GM21447 (cell line): ENCODE data around the gene CBLC.

Source experiments
- ATAC-seq: cut with Tn5 transposase; IDR thresholded peaks from one replicate; pipeline ENCODE4 v1.9.1; 2021; ENCODE audit not compliant: unreplicated experiment

The CBLC gene

DNA sequence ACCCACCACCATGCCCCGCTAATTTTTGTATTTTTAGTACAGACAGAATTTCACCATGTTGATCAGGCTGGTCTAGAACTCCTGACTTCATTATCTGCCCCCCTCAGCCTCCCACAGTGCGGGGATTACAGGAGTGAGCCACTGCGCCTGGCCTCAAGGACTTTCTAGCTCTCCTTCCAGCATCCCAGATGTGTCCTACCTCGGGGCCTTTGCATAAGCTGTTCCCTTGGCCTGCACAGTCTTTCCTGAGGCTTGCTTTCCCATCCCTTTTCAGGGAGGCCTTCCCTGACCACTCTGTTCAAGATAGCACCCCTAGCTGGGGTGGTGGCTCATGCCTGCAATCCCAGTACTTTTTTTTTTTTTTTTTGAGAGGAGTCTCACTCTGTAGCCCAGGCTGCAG lies 16.9 kb downstream of the CBLC start:
- no peak for ATAC-seq

DNA sequence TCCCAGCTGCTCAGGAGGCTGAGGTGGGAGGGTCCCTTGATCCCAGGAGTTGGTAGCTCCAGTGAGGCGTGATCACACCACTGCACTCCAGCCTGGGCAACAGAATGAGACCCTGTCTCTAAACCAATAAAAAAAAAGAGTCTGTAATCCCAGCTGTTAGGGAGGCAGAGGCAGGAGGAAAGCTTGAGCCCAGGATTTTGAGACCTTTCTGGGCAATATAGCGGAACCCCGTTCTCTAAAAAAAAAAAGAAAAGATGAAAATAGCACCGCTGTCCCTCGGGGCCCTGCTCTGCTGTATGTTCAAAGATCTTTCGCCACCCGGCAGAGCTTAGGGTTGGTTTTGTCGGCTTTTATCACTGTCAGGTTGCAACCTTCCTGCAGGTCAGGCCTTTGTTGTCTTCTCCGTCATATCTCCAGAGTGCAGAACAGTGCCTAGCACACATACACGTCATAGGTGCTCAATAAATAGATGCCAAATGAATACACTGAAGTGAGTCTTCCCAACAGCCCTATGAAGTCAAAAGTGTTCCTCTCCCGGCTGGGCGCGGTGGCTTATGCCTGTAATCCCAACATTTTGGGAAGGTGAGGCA lies 17.8 kb downstream of the CBLC start:
- ATAC-seq = no peak

DNA sequence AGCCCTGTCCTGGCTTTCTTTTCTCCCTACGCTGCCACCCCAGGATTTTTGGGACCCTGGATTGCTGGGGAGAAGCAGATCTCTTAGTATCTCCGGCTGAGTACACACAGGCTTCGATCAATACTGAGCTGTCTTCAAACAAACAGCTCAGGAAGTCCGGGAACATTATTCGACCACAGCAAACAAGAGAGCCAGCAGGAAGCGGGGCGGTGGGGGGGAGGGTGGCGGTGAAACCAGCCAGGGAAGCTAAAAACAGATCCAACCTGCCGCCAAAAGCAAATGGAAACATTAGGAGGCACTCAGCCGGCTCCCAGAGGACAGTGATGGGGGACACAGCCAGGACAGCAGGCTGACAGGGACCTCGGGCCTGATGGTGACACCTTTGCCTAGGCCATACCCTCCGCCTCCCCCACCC lies 19.0 kb downstream of the CBLC start:
- ATAC-seq = no peak

DNA sequence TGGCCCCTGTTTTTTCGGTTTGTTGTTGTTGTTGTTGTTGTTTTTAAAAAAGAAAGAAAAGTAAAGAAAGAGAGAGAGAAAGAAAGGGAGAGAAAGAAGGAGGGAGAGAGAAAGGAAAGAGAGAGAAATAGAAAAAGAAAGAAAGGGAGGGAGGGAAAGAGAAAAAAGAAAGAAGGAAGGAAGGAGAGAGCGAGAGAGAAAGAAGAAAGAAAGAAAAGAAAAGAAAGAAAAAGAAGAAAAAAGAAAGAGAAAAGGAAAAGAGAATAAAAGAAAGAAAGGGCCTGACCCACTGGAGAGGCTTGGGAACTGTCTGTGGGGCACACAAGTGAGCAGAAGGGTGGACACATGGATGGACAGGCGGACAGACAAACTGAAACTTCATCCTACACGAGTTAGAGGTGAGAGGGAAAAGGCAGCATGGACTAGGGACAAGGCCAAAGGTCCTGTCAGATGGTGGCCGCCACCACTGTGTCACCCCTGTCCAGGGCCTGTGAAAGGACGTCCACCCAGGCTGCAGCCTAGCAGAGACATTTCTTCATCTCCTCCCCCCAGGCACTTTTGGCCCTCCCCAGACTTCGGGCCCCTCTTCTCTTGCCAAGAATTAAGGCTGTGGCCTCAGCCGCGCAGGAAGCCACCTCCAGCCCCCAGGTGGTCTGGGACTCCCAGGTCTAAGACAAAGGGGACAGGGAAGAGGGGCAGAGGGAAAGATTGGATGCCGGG lies 22.1 kb downstream of the CBLC start:
- no peak for ATAC-seq

DNA sequence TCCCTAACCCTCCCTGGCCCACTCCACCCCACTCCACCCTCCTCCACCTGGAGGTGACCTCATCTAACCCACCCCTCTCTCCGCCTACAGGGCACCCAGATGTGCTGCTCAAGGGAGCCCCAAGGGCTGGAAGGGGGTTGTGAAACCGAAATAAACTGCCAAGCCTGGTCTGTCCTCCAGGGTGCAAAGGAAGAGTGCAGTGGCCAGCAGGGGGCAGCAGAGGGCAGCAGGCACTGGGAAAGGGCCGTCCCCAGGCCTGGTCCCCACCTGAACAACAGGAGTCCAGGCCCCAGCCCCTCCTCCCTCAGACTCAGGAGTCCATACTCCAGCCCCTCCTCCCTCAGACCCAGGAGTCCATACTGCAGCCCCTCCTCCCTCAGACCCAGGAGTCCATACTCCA lies 22.8 kb downstream of the CBLC start:
- peak; percentile 53 for ATAC-seq

DNA sequence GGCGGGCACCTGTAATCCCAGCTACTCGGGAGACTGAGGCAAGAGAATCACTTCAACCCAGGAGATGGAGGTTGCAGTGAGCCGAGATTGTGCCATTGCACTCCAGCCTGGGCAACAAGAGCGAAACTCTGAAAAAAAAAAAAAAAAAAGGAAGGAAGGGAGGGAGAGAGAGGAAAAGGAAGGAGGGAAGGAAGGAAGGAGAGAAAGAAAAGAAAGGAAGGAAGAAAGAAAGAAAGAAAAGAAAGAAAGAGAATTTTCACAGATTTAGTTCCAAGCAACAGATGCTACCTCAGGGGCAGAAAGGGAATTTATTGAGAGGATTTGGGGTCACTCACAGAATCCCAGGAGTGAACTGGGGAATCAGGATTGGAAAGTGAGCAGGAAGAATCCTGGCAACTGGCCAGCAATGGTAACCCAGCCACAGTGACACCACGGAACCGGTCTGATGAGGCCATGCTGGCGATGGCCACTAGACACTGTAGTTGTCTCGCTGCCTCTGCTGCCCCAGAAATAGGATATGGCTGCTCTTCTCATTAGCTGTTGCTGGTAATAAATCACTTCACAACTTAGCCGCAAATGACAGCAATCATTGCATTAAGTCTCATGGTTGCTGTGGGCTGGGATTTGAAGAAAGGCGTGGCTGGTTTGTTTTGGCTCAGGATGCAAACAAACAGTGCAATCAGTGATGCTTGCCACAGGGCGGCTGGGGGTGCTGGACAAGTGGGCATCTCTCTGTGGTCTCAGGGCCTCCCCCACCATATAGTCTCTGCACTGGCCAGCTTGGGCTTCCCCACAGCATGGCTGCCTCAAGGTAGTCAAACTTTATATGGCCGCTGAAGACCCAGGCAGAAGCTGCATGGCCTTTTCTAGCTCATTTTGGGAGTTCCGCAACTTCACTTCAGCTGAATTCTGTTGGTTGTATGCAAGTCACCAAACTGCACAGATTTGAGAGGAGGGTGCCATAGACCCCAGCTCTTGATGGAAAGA lies 26.0 kb downstream of the CBLC start:
- ATAC-seq = no peak

DNA sequence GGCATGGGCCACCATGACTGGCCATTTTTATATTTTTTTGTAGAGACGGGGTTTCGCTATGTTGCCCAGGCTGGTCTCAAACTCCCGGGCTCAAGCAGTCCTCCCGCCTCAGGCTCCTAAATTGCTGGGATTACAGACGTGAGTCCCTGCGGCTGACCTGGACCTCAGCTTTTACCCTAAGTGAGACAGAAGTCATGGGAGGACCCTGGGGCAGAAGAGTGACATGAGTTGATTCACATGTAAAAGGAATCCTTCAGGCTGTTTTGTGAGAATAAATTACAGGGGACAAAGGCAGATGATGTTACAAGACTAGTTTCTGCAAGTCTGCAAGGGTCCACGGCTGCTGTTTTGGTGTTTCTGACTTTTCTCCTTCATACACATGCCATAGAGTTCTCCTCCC lies 28.6 kb downstream of the CBLC start:
- no peak for ATAC-seq

DNA sequence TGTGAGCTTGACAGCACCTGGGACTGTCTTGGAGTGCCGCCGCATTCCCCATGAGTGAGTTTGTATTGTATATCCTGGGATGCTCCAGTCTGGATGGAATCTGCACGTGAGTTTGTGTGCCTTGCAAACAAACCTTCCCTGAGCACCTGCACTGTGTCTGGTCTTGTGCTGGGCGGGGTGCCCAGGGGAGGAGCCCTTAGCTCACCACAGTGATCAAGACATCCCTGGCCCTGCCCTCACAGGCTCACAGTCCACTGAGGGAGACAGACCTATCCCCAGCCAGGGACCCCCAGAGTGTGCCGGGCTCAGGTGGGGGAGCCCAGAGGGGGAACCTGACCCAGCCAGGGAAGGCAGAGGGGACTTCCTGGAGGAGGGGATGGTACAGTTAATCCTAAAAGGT lies 29.5 kb downstream of the CBLC start:
- no peak for ATAC-seq

DNA sequence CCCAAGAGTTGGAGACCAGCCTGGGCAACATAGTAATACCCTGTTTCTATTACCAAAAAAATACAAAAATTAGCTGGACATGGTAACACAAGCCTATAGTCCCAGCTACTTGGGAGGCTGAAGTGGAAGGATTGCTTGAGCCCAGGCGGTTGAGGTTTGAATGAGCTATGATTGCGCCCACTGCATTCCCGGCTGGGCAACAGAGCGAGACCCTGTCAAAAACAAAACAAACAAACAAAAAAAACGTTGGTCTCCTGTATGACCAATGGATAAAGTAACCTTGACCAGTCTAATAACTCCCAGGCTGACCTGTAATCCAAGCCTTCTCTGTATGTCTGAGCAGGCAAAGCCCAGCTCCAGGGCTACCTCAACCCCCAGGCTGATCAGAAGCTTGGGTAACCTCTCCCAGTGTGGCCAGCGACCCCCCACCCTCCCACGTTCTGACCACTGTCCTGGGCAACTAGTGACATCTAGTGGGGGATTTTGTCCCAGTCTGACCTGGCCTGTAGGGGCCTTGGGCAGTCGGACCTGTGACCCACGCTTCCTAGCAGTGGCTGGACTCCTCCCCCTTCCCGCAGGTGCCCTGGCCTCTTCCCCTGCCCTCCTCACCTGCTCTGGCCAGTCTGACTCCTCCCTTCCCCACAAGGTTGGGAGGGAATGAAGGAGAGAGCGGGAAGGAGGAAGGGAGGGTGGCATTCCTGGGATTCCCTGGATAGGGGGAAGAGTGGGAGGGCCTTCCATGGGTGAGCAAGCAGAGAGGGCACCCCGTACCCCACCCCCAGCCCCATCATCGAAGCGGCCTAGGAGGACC lies 30.2 kb downstream of the CBLC start:
- no peak for ATAC-seq

DNA sequence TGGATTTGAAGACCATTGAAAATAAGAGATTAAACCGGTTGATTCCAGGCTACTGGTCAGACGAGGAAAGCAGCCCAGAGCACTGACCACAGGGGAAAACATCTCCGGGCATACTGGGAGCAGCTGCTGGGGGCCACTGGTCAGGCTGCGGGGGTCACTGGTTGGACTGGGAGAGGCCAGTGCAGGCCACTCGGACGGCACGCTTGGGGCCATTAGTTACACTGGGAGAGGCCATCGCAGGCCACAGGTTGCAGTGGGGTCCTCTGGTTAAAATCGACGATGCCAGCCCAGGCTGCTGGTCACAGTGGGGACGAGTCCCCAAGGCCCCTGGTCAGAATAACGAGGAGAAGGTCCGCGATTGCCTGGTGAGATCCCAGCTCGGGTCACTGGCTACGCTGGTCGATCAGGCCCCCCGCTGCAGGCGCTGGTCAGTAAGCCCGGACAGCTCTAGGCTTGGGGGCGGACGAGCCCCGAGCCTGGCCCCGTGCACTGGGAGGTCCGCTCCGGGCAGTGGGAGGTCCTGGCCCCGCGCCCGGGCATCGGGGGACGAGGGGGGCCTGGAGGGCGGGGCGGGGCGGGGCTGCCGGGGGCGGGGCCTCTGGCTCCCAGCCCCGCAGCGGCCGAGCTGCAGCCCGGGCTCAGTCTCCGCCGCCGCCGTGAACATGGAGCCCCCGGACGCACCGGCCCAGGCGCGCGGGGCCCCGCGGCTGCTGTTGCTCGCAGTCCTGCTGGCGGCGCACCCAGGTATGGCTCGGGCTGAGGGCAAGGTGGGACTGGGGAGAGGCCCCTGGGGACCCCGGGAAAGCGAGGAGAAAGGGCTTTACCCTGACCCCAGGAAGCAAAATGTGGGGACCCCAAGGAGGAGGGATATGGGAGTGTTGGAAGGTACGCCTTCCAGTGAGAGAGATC lies 31.0 kb downstream of the CBLC start, which contains the start of gene BCAM:
Gene BCAM (plus strand): TSS at position 641 of the 909 bp plus-strand sequence. CDS start 22 bp downstream, at position 663.
- no peak for ATAC-seq

DNA sequence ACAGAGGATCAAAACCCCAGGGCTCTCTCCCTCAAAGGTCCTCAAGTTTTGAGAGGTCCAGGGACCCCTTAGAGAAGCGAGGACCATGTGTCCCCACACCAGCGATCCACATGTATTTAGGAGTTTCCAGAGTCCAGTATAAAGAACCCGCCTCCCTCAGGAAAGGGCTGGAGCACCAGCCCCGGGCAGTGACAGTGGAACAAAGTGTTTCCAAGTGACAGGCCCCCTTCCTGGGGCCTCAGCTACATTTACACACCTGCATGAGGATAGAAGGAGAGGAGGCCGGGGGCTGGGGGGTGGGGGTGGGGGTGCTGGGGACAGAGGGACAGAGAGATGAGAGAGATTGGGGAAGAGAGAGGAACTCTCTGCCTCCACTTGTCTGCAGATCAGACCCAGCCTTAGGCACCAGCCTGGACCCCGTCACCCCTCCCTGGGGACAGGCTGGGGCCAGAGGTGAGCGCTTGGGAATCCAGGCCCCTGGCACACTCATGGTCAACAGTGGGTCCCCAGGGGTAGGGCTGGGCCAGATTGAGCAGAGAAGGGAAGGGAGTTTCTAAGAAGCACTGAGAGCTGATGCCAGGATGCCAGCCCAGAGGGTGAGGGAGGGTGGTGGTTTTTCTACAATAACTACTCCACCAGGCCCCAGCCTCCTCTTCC lies 32.0 kb downstream of the CBLC start:
- no peak for ATAC-seq

DNA sequence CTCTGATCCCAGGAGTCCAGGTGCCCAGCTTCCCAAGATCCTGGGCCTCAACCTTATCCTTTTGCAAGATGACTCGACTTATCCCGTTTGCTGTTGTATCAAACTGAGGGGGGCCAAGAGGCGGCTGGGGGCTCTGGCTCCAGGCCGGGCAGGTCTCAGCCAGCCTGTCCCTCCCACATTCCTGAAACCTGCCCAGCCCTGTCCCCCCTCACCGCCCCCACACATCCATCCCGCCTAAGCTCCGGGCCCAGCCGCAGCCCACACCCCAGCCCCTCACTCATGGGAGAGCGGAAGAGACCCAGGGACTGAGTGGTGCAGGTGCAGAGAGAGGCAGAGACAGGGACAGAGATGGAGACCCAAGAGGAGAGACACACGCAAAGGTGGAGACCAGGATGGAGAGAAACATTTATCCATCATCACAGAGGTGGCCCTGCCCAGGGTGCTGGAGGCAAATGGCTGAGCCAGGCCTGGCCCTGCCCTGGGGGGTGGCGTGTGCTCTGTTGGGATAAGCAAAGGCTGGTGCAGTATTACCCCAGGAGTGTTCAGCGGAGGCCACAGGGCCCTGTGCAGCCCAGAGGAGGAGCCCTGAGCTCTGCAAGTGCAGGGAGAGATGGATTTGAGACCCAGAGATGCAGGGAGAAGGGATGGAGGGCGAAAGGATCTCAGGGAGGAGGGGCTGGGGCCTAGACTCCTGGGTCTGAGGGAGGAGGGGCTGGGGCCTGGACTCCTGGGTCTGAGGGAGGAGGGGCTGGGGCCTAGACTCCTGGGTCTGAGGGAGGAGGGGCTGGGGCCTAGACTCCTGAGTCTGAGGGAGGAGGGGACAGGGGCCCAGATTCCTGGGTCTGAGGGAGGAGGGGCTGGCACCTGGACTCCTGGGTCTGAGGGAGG lies 32.8 kb downstream of the CBLC start:
- ATAC-seq = no peak

DNA sequence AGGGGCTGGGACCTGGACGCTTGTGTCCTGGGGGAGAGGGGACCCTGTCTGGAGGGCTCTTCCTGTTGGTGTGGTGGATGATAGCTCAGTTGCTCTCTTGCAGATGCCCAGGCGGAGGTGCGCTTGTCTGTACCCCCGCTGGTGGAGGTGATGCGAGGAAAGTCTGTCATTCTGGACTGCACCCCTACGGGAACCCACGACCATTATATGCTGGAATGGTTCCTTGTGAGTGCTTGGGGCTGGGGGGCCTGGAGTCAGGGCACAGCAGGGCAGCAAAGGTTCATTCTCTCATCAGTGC lies 33.4 kb downstream of the CBLC start:
- no peak for ATAC-seq

DNA sequence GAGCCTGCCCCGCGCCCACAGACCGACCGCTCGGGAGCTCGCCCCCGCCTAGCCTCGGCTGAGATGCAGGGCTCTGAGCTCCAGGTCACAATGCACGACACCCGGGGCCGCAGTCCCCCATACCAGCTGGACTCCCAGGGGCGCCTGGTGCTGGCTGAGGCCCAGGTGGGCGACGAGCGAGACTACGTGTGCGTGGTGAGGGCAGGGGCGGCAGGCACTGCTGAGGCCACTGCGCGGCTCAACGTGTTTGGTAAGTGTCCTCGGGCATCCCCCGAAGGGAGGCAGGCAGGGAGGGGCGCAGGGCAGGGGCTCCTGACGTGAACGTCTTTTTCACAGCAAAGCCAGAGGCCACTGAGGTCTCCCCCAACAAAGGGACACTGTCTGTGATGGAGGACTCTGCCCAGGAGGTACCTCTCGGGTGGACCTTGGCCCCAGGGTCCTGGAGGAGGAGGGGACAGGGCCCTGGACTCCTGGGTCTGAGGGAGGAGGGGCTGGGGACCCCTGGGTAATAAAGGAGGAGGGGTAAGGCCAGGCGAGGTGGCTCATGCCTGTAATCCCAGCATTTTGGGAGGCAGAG lies 34.5 kb downstream of the CBLC start:
- ATAC-seq = no peak

DNA sequence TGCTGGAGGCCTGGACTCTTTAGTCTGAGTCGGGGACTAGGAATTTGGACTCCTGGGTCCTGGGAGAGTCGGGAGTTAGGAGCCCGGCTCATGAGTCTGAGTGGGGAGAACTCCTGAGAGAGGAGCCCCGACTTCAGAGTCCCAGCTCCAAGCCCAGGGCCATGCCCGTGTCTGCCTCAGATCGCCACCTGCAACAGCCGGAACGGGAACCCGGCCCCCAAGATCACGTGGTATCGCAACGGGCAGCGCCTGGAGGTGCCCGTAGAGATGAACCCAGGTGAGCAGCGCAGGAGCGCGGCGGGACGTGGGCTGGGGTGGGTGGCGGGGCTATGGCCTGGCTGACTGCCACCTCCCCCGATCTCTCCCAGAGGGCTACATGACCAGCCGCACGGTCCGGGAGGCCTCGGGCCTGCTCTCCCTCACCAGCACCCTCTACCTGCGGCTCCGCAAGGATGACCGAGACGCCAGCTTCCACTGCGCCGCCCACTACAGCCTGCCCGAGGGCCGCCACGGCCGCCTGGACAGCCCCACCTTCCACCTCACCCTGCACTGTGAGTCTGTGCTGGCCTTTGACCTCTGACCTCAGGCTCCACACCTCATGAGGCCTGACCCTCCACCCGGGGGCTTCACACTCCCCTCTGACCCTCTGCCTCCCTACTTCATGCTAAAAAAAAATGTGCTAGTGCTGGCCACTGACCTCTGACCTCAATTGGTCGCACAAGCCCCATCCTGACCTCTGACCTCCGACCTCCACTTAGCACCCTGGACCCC lies 35.6 kb downstream of the CBLC start:
- ATAC-seq = no peak

DNA sequence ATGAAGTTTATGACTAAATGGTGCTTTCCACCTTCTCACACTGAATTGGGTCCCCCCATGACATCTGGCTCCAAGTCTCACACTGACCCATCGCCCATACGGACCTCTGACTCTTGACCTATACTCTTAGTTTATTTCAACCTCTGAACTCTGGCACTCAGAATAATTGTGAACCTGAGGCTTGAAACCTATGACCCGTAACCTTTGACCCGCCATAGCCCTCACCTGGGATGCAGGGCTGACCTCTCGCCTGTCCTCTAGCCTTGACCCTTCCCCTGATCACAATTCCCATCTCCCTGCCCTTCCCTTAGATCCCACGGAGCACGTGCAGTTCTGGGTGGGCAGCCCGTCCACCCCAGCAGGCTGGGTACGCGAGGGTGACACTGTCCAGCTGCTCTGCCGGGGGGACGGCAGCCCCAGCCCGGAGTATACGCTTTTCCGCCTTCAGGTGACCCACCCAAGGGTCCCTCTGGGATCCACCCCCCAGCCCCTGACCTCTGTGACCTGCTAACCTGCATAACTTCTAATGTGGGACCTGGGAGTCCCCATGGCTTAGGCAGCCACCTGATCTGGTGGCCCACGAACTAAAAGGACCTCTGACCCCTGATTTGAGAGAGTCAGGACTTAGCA lies 36.3 kb downstream of the CBLC start:
- no peak for ATAC-seq

DNA sequence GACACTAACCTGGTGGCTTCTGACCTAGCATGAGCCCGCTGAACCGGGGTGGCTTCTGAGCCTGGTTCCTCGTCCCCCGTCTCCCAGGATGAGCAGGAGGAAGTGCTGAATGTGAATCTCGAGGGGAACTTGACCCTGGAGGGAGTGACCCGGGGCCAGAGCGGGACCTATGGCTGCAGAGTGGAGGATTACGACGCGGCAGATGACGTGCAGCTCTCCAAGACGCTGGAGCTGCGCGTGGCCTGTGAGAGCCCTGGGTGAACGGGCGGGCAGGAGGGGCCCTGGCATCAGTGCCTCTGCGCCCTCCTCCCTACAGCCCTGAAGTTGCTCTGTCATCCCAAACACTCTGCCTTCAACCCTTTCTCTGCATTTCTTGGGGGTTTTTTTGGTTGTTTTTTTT lies 36.8 kb downstream of the CBLC start:
- ATAC-seq = no peak
